DMS53 (cell line): ENCODE results near the gene PAK4.

Experiments used
- DNase-seq: peaks from one replicate; lab custom pipeline; 2025; lab: John Stamatoyannopoulos, UW

Gene PAK4

GRCh38 chr19:39146686-39147450 lies 21.3 kb downstream of the PAK4 start:
- DNase-seq: no peak

DNA sequence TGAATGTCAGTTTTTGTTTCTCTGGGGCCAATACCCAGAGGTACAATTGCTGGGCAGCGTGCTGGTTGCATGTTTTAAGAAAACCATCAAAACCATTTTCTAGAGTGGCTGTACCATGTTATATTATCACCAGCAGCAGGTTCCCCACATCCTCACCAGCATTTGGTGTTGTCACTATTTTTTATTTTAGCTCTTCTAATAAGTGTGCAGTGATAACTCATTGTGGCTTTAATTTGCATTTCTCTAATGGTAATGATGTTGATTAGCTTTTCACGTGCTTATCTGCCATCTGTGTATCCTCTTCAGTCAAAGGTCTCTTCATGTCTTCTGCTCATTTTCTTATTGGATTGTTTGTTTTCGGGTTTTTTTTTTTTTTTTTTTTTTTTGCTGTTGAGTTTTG lies 21.9 kb downstream of the PAK4 start:
- DNase-seq: no peak

- DNase-seq: no peak
Observed at GRCh38 chr19:39148939-39149529, 23.4 kb downstream of the PAK4 start.

GRCh38 chr19:39150235-39150634 lies 24.6 kb downstream of the PAK4 start:
- no peak for DNase-seq

- no peak for DNase-seq
Observed at GRCh38 chr19:39150807-39151600, 25.4 kb downstream of the PAK4 start.

DNA sequence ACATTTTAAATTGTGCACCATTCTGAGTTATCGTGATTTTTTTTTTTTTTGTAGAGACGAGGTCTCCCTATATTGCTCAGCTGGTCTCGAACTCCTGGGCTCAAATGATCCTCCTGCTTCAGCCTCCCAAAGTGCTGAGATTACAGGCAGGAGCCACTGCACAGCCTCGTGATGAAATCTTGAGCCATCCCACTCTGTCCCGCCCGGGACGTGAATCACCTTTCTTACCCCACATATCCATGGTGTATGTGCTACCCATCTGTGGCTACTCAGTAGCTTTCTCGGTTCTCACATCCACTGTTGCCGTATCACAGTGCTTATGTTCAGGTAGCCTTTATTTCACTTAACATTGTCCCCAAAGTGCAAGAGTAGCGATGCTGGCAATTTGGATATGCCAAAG lies 26.5 kb downstream of the PAK4 start:
- no peak for DNase-seq

GRCh38 chr19:39154100-39154628 lies 28.6 kb downstream of the PAK4 start:
- DNase-seq: no peak

DNA sequence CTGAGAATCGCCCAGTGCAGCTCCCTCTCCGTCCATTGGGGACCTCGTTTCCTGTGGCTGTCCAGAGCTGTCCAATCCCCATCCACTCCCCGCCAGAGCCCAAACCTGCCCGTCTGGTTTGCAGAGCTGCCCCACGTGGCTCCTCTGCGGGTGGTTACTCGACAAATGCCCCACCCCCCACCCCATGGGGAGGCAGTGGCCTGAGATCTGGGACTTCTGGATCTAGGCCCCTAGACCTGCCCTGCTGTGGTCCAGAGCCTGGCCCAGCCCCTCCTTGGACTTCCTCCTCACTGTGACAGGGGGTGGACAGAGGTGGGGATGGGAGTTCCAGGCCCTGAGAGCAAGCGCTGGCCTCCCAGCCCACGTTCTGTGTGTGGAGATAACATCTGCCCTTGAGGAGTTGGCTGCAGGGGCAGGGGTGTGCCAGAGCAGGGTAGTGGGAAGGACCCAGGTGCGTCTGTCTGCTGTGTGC lies 29.1 kb downstream of the PAK4 start:
- peak; percentile 60 for DNase-seq

- DNase-seq: no peak
Observed at GRCh38 chr19:39155114-39155700, 29.6 kb downstream of the PAK4 start.

DNA sequence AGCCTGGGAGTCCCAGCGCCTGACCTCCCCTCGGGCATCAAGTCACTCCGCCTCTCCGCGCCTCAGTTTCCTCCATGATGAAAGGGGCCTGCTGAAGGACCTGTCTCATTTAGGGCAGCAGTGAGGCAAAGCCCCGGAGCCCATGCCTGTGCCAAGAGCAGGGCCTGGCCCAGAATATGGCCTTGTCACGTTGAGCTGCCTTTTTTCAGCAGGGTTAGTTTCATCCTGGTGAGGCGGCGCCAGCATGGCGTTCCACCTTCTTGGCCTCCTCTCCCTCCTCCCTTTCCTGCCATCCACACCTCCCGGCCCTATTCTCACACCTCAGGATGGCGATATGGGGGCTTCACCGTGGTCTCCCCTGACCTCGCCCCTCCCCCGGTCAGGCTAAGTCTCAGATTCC lies 30.2 kb downstream of the PAK4 start:
- no peak for DNase-seq

DNA sequence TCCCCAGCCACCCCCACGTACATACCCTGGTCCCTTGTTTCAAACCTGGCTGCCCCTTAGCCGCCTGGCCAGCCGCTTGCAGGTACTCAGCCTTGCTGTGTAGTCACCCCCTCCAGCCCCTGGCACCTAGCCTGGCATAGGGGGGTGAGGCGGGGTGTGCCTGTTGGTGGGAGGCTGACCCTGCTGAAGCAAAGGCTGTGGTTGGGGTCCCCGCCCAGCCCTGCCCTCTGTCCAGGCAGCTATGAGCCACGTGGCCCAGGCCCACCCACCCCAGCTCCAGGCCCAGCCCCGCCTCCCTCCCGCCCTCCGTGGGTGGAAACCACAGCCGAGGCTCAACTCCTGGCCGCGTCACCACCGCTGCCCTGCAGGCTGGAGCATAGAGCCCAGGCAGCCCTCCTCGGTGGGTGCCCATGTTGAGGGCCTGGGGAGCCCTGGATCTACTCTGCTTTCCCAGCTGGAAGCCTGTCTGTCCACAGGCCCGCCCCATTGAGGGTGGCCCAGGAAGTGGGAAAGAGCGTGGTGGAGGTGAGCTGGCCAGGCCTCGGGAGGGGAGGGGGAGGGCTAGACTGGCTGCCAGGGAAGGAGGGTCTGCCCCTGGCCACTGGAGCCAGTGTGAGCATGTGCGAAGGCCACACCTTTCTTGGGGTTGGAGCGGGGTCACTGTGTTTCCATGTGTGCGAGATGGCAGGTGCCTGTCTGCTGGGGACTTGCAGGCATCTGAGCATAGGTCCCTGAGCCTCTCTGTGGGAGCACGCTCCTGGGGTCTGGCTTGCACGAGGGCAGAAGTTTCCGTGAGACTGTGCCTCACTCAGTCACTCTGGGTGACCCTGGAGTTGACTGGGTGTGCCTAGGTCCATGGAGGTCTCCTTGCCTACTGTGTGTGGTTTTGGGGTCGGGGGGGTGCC lies 31.0 kb downstream of the PAK4 start:
- no peak for DNase-seq

DNA sequence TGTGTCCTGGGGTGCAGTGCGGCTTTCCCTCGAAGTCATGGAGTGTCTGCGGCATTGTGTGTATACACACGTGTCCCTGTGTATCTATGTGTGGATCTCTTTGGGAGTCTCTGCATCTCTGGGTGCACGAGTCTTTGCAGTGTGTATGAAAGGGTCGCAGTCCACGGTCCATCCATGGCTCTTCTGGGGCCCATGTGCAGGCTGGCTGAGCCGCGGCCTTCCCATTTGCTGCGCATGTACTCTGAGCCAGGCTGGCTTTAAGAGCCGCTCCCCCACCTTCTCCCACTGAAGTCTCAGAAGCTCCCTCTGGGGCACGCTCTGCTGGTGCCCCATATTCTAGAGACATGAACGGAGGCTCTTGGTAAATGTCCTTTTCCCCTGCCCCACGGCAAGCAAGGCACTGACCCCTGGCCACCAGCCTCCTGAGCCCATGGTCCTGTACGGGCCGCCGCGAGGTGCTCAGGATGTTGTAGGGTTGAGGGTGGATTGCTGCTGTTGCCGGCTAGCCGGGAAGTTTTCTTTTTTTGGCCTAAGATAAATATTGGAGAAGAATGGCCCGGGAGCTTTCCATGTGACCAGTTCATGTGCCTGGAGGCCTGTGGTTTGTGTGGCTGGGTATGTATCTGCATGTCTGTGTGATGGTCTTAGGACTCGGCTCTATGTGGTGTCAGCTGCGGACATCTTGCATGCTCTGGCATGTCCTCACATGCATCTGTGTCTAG lies 31.9 kb downstream of the PAK4 start:
- no peak for DNase-seq

GRCh38 chr19:39157997-39158389 lies 32.4 kb downstream of the PAK4 start:
- DNase-seq: no peak

DNA sequence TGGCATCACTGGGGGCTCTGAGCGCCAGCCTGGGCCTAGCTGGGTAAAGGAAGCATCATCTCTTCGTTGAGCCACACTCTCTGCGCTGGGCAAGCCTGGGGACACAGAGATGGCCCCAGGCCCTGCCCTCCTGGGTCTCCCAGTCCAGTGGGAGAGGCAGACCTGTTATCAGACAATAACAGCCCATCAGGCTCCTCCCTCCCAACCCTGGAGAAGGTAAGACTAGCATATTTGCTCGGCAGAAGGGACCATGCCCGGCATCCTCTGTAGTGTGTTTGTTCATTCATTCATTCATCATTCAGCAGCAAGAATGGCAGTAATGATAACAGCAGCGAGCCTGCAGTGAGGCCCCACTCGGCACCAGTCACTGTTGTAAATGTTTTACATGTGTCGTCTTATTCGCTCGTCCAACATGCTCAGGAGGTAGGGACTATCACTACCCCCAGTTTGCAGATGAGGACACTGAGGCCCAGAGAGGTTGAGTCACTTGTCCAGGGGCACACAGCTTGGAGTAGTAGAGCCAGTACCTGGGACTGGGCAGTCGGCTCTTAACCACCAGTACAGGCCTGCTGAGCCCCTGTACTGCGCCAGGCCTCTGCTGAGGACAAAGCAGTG lies 33.2 kb downstream of the PAK4 start:
- DNase-seq: no peak

GRCh38 chr19:39160523-39160861 lies 34.9 kb downstream of the PAK4 start:
- no peak for DNase-seq

- DNase-seq: no peak
Observed at GRCh38 chr19:39160889-39161672, 35.5 kb downstream of the PAK4 start.

GRCh38 chr19:39162441-39163043 lies 37.0 kb downstream of the PAK4 start:
- no peak for DNase-seq

GRCh38 chr19:39163621-39164020 lies 38.0 kb downstream of the PAK4 start:
- DNase-seq: no peak

DNA sequence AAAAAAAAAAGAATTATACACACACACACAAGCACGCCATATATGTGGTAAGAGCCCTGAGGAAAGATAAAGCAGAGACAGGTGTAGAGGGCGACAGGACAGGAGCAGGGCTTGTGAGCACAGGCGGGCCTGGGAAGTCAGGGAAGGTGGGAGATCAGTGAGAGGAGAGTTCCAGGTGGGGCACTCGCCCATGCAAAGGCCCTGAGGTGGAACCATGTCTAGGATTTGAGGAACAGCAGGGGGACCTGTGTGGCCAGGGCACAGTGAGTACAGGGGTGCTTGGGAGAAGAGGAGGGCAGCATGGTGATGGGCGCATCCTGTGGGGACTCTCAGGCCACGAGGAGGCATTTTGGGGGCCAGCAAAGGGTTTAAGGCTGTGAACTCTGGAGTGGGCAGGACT lies 38.7 kb downstream of the PAK4 start:
- no peak for DNase-seq
